Activated CD8-positive, alpha-beta memory T cell treated with anti-CD3 and anti-CD28 coated beads for 4 hours (primary cell): Measurements from ENCODE around the gene VAV2.

Experiments used
- DNase-seq, 2 donors: peaks; one replicate each; pipeline ENCODE4 v3.0.0-alpha.2; 2020; ENCODE audit warnings: low read depth in 2 of 2

Gene VAV2

GRCh38 chr9:133952598-133953550 is 39.2 kb downstream of the VAV2 start:
- no peak for DNase-seq

DNA sequence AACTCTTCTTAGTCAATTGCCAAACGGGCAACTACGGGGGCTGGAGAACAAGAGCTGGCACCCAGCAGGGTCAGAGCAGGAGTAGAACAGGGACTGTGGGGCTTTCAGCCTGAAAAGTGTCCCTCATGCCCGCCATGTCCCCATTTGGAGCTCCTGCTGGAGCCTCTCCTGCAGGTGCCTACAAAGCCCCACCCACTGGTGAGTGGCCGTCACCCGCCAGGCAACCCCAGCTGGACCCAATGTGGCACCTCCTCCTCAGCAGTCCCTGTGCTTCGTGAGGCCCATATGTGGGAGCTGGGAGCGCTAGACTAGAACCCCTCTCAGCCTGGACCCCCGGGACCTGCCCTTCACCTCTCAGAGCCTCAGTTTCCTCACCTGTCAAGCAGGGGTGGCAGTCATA is 40.9 kb downstream of the VAV2 start:
- no peak for DNase-seq

DNA sequence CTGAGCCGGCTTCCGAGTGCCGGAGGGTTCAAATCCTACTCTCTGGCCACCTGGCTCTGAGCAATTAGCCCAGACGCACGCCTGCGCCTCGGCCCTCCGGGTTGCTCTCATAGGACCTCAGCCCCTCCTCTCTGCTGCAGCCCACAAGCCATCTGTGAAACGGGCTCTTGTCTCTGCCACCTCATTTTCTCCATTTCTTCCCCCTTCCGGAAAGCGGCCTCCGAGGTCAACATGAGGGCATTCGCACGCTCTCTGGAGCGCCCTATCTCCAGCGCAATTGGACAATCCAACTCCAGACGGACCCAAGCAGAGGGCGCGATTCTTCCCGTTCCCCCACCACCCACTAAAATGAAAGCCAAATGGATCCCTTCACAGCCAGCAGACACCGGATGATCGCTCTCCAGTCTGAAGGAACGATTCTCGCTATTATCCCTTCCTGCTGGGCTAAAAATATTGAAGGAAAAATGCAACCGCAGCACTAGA is 41.5 kb downstream of the VAV2 start:
- no peak for DNase-seq

GRCh38 chr9:133950192-133950591 is 41.9 kb downstream of the VAV2 start:
- DNase-seq = no peak

GRCh38 chr9:133949486-133950061 is 42.5 kb downstream of the VAV2 start:
- DNase-seq = no peak

GRCh38 chr9:133948561-133949485 is 43.3 kb downstream of the VAV2 start:
- no peak for DNase-seq

- no peak for DNase-seq
Measured at GRCh38 chr9:133948131-133948530, 44.0 kb downstream of the VAV2 start.

GRCh38 chr9:133946840-133947486 is 45.2 kb downstream of the VAV2 start:
- DNase-seq = no peak

DNA sequence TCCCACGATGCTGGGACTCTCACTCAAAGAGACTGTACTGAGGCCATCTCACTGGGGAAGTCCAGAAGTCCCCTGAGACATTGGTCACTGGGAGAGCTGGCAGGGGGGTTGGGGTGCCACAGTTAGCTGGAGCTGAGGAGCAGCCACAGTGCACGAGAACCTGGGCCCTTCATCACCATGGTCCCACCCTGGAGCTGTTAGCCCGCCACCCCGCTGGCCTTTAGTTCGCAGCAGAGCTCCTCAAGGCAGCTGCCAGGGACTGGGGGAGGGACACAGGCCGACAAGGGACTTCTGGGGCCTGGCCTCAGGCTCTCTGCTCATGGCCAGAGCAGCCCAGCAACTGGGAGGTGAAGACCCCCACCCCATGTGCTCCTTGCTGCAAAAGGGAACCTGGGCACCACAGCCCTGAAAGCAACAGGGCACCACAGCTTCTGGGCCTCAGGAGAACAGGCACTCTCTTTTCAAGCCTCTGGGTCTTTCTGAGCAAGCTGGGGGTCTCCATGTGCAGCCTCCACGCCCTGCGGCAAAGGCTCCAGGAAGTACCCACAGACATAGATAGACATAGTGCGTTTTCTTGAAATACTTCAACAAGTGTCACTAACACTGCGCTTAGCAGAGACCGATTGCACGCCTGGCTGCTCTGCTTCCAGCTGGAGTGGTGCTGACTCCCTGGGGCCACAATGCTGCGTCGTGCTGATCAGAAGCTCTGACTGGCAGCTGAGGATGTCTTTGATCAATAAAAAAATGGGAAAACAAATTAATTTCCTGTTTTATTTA is 46.0 kb downstream of the VAV2 start:
- DNase-seq = no peak

GRCh38 chr9:133945314-133945975 is 46.7 kb downstream of the VAV2 start:
- no peak for DNase-seq

DNA sequence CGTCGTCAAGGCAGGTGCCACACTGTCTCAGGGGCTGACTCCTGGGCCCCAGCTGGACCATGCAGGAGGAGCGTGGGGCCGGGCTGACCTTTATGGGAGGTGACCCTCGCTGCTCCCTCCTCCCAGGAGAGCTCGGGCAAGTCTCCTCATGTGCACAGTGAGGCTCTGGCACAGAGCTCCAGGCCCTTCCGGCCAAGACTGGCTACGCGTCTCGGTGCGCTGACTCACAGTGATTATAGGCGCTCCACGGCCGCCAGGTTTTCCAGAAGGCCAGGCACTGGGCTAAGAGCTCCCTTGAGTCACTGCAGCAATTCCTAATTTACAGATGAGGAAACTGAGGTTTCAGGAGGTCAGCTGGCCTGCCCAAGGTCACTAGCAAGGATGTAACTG is 47.4 kb downstream of the VAV2 start:
- no peak for DNase-seq

DNA sequence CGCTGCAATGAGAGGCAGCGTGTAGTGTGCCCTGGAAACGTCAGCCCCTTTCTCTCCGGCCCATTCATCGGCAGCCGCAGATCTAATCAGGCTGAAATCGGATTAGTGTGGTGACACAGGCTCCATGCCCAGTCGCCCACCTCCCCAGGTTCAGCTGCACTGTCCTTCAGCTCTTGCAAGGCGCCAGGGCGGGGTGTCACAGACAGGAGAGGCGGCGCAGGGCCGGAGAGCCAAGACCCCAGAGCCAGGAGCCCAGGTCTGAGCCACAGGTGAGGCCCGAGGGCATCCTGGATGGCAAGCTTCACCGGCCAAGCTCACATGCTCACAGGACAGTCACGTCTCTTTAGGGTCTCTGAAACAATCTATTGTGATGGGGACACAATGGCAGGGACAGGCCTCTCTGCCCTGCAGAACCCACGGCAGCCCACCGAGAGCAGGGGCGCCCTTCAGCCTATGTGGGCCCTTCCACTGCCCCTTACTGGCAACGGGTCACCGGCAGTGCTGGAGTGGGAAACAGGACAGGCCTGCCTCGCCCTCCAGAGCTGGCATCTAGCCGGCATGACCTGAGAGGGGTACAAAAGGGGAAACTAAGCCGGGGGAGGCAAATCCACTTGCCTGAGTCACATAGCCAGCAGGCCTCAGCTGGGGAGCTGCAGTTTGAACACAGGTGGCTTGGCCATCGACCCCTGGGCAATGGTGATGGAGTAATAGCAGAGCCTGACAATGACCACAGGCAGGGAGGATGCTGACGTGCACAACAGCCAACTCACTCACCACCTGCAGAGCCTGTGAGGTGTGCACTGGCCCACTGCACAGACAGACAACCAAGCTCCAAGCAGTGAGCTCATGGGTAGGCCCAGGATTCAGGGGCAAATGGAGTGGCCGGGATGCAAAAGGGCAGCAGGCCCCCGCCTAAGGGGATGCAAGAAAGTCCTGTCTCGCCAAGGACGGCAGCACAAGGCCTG is 48.1 kb downstream of the VAV2 start:
- DNase-seq = no peak

DNA sequence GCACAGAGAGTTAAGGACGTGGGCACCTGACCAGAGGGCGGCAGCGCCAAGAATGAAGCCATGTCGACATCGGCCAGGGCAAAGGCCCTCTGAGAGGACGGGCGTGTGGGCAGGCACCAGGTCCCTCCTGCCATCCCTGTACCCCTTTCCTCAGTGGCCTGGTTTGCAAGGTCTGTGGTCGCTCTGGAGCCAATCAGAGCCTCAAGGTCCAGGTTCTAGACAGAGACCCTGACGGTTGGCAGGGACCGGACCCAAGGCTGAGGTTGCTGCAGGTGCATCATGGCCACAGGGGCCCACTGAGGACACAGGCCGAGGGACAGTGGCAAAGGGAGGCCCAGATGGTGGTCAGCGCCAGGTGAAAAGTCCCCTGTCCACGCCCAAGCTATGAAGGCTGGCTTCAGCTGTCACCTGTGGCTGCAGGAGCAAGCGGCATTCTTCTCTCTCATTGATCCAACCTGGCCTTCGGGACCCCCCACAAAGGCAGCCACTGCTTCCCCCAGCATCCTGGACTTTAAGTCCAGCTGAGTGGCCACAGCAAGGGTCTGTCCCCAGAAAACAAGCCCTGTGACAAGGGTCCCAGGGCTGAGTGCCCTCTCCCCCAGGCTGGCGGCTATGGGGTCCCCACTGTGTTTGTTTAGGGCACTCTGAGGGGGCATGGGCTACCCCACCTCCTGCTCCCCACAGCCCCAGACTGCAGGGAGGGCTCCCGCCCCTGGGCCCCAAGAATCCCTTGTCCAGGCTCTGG is 48.9 kb downstream of the VAV2 start:
- DNase-seq = no peak

DNA sequence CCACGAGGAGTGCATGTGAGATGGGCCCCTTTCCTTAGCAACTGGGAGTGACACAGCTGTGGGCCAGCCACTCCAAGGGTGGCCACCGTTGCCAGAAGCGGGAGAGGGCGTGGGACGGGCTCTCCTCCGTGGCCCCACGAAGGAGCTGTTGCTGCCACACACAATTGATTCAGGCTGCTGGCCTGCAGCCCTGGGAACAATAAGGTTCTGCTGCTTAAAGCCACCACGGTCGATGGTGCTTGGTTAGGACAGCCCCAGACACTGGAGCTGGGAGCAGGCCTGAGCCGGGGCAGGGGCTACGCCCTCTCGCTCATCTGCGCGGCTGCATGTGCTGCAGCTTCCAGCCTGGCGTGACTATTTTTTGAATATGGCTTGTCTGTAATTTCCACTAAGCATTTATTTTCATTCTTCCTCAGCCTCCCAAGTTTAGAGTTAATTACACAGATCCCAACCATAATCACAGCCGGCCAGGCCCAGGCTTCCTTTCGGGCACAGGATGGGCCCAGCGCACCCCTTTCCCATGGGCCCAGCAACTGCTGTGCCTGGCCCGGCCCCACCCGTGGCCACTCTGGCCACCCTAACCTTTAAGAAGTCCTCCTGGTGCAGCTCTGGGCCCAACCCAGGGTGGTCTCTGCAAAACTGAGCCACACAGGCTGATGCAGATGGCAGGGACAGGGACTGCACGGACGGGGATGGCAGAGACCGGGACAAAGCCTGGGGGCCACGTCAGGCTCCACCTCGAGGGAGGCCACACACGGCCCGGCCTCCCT is 49.7 kb downstream of the VAV2 start:
- no peak for DNase-seq

DNA sequence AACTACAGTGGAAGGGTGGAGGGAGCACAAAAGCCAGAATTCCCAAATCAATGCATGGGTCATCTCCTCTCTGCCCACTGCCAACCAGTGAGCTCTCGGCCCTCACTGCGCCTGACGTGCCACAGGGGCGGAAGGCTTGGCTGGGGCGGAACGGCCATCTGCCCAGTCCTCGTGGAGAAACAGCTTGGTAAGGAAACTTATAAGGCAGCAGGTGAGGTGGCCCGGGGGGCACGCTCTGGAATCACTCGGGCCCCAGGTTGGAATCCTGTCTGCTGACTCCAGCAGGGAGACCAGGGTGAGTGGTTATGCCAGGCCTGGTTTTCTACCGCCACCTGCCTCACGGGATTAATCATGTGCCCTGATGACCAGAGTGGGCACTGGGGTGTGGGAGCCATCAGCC is 52.3 kb downstream of the VAV2 start:
- DNase-seq = no peak

GRCh38 chr9:133939171-133939785 is 52.8 kb downstream of the VAV2 start:
- DNase-seq = no peak

DNA sequence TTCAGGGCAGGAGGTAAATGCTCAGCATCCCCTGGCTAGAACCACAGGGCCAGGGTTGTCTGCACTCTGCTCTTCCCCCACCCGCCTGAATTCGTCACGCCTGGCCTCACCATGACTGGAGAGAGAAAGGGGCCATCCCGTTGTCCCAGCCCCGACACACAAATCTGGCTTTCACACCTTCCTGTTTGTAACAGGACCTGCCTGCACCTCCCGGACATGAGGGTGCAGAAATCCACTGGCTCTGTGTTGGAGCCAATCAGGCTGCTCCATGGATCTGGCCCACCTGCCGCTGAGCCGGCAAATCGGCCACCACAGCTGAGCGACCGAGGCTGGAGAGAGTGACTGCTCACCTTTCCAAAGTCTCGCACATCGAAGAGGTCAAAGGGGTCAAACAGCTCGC is 53.4 kb downstream of the VAV2 start:
- no peak for DNase-seq
